ENCODE data around the gene TEK.

Gene TEK

GRCh38 chr9:27142299-27142930 is 33.4 kb downstream of the TEK start:
- TF ChIP-seq CTCF (IDR thresholded peaks at IDR 0.05; ENCODE audit: low read depth, low read length, missing control alignments): no peak
- no peak for DNase-seq (ENCODE audit: low read depth)

GRCh38 chr9:27145143-27145542 is 36.1 kb downstream of the TEK start:
- no peak for TF ChIP-seq CTCF (IDR thresholded peaks at IDR 0.05; ENCODE audit: low read depth, low read length, missing control alignments)
- no peak for DNase-seq (ENCODE audit: low read depth)

More at GRCh38 chr9:27142299-27142930, 33.4 kb downstream of the TEK start:
- H3K4me3 ChIP-seq (ENCODE audit: low read depth, low read length): no peak overlapping the region

GRCh38 chr9:27149651-27150050 is 40.6 kb downstream of the TEK start:
- H3K4me3 ChIP-seq (ENCODE audit: low read depth, low read length): no peak overlapping the region
- TF ChIP-seq CTCF (IDR thresholded peaks at IDR 0.05; ENCODE audit: low read depth, low read length, missing control alignments): no peak
- DNase-seq (ENCODE audit: low read depth): no peak

More at GRCh38 chr9:27145143-27145542, 36.1 kb downstream of the TEK start:
- no peak overlapping the region for H3K4me3 ChIP-seq (ENCODE audit: low read depth, low read length)

GRCh38 chr9:27150746-27151406 is 41.9 kb downstream of the TEK start:
- H3K4me3 ChIP-seq (ENCODE audit: low read depth, low read length): no peak overlapping the region
- DNase-seq (ENCODE audit: low read depth): no peak
- no peak for TF ChIP-seq CTCF (IDR thresholded peaks at IDR 0.05; ENCODE audit: low read depth, low read length, missing control alignments)

GRCh38 chr9:27151693-27152404 is 42.8 kb downstream of the TEK start:
- DNase-seq (ENCODE audit: low read depth): no peak
- no peak overlapping the region for H3K4me3 ChIP-seq (ENCODE audit: low read depth, low read length)
- TF ChIP-seq CTCF (IDR thresholded peaks at IDR 0.05; ENCODE audit: low read depth, low read length, missing control alignments): no peak

- H3K4me3 ChIP-seq (ENCODE audit: low read depth, low read length): no peak overlapping the region
- TF ChIP-seq CTCF (IDR thresholded peaks at IDR 0.05; ENCODE audit: low read depth, low read length, missing control alignments): no peak
- no peak for DNase-seq (ENCODE audit: low read depth)
Observed at GRCh38 chr9:27152405-27152718, 43.3 kb downstream of the TEK start.

All from GM12864 (cell line).